Epithelial cell of proximal tubule (primary cell): Measurements from ENCODE around the gene ANKRD16. TPM values are rescaled to one million over a fixed set of nuclear protein-coding genes. Genes with fewer than 3 reads are reported as not detected.
"Not testable (repeated sequence)": the region's sequence is repeated elsewhere in the genome, so short reads cannot be mapped to it uniquely, and the experiment has no call there.

Experiments
- DNase-seq: peaks from one replicate; pipeline ENCODE4 v3.0.0-alpha.2; 2011; ENCODE audit warnings: low read depth
- H3K4me3 ChIP-seq: 2 replicates; pipeline ENCODE4 v1.5.1; 2011; ENCODE audit warnings: low read depth, mild to moderate bottlenecking, low read length
- total RNA-seq: library from RNA; depleted of rRNA; stranded (reverse); fragments of >200 nt; gene quantifications from 2 replicates; pipeline ENCODE4 v1.2.3, GENCODE V29; 2015
- TF ChIP-seq, protein P1 (sequence below): conservative IDR thresholded peaks from 2 replicates; pipeline ENCODE4 v1.5.1; 2012; ENCODE audit warnings: low read depth, mild to moderate bottlenecking, low read length

ANKRD16 gene
- total RNA-seq, 1 donor from 2014 or later, result 3.7 TPM

DNA sequence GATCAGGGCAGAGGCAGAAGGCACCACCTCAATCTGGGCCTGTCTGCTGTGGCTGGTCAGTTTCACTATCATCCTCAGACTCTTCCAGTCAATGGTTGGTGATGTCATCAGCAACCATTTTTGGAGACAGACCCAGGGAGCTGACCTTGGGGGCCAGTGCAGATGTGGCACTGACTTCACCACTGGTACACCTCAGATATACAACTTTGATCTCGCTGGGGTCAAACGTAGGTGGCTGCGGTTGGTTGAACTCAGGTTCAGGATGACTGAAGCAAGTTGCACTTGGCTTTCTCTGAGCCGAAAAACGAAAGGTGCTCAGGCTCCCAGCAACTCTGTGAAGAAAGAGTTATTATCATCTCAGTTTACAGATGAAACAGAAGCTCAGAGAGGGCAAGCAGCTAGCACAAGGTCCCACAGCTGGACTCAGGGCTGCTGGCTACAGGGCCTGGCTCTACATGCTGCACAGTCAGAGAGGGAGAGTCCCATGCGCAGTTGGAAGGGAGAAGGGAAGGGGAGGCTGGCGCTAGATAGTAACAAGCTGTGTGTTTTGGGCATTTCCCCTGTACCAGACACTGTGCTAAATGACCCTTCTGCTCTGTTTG is 27.2 kb downstream of the ANKRD16 start:
- TF ChIP-seq, protein P1, sequence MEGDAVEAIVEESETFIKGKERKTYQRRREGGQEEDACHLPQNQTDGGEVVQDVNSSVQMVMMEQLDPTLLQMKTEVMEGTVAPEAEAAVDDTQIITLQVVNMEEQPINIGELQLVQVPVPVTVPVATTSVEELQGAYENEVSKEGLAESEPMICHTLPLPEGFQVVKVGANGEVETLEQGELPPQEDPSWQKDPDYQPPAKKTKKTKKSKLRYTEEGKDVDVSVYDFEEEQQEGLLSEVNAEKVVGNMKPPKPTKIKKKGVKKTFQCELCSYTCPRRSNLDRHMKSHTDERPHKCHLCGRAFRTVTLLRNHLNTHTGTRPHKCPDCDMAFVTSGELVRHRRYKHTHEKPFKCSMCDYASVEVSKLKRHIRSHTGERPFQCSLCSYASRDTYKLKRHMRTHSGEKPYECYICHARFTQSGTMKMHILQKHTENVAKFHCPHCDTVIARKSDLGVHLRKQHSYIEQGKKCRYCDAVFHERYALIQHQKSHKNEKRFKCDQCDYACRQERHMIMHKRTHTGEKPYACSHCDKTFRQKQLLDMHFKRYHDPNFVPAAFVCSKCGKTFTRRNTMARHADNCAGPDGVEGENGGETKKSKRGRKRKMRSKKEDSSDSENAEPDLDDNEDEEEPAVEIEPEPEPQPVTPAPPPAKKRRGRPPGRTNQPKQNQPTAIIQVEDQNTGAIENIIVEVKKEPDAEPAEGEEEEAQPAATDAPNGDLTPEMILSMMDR, result no peak
- H3K4me3 ChIP-seq, result no peak overlapping the region
- DNase-seq, result no peak

GRCh38 chr10:5860066-5860465 is 29.6 kb downstream of the ANKRD16 start:
- H3K4me3 ChIP-seq, result no peak overlapping the region
- DNase-seq, result no peak
- TF ChIP-seq, protein P1, result no peak

DNA sequence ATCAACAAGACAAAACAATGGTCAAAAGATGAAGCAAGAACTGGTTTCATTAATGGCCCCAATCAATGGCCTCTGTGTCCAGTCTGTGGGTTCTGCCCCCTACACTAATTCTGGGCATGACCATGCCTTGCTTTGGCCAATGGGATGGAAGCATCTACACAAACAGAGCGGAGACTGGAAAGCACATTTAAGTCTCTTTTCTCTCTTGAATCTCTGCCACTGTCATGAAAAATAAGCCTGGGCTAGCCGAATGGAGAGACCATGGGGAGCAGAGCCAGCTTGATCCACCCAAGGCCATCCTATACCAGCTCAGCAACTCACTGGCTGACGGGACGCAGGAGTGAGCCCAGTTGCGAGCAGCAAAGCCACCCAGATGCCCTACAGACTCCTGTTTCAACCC is 30.9 kb downstream of the ANKRD16 start:
- TF ChIP-seq, protein P1, result no peak
- no peak overlapping the region for H3K4me3 ChIP-seq
- DNase-seq, result no peak

- DNase-seq, result no peak
- TF ChIP-seq, protein P1, result no peak
- H3K4me3 ChIP-seq, result no peak overlapping the region
Measured at GRCh38 chr10:5856701-5857004, 33.0 kb downstream of the ANKRD16 start.

- TF ChIP-seq, protein P1, result no peak
- H3K4me3 ChIP-seq, result no peak overlapping the region
- no peak for DNase-seq
Measured at GRCh38 chr10:5855979-5856700, 33.6 kb downstream of the ANKRD16 start.

GRCh38 chr10:5854131-5854475 is 35.6 kb downstream of the ANKRD16 start:
- TF ChIP-seq, protein P1, result no peak
- no peak overlapping the region for H3K4me3 ChIP-seq

GRCh38 chr10:5846667-5847066 is 43.0 kb downstream of the ANKRD16 start:
- DNase-seq, H3K4me3 ChIP-seq: not testable (repeated sequence)

More at GRCh38 chr10:5854131-5854475, 35.6 kb downstream of the ANKRD16 start:
- DNase-seq, result no peak
